IMR-90 (cell line): ENCODE results near the gene GPR132. TPM values are rescaled to one million over a fixed set of nuclear protein-coding genes. Genes with fewer than 3 reads are reported as not detected.

Source experiments
- ATAC-seq: fragments of 200-7000 bp; cut with Tn5 transposase; 2 replicates; pipeline ENCODE4 v1.9.1; 2020; ENCODE audit warnings: low read depth, mild to moderate bottlenecking, moderate library complexity
- BruUV-seq: library from RNA; stranded (reverse); fragments of 400-500 nt; replicated peaks from 2 replicates; lab custom pipeline; 2021; lab: Mats Ljungman, UMichigan
- CTCF ChIA-PET: fragments of 300-600 bp; formaldehyde crosslinking; extraction: SDS; loops from one replicate; lab custom pipeline; 2021; ENCODE audit warnings: antibody characterized with exemption; lab: Yijun Ruan, JAX
- POLR2A ChIA-PET: fragments of 300-600 bp; sonication (Branson Sonifier 250); formaldehyde crosslinking; loops from one replicate; lab custom pipeline; 2022; ENCODE audit warnings: antibody characterized with exemption; ENCODE audit not compliant: unreplicated experiment; lab: Charles Lee
- DNase-seq: peaks from one replicate; pipeline ENCODE4 v3.0.0; 2013
- H2AFZ ChIP-seq: replicated peaks from 2 replicates; pipeline ENCODE3; 2013; ENCODE audit warnings: low read length, mild to moderate bottlenecking; ENCODE audit not compliant: poor library complexity
- H2AK5ac ChIP-seq: 2 replicates; pipeline ENCODE4 v1.6.1; 2013; ENCODE audit warnings: low read depth, low read length, inconsistent platforms
- H2AK9ac ChIP-seq: replicated peaks from 2 replicates; pipeline ENCODE3; 2013; ENCODE audit warnings: mild to moderate bottlenecking, low read depth, low read length, moderate library complexity; ENCODE audit not compliant: poor library complexity
- H2BK120ac ChIP-seq: 2 replicates; pipeline ENCODE4 v1.6.1; 2013; ENCODE audit warnings: low read depth, low read length, inconsistent platforms
- H2BK15ac ChIP-seq: 3 replicates; pipeline ENCODE4 v1.6.1; 2013; ENCODE audit warnings: low read depth, low read length, inconsistent platforms
- H2BK20ac ChIP-seq: 2 replicates; pipeline ENCODE4 v1.6.1; 2013; ENCODE audit warnings: low read depth, mild to moderate bottlenecking, inconsistent platforms, low read length, moderate library complexity
- H2BK5ac ChIP-seq: 2 replicates; pipeline ENCODE4 v1.6.1; 2013; ENCODE audit warnings: mild to moderate bottlenecking, low read depth, low read length, inconsistent platforms; ENCODE audit not compliant: poor library complexity, severe bottlenecking
- H3K14ac ChIP-seq: replicated peaks from 2 replicates; pipeline ENCODE4 v1.6.1; 2013; ENCODE audit warnings: low read depth, low read length, inconsistent platforms
- H3K18ac ChIP-seq: 2 replicates; pipeline ENCODE4 v1.6.1; 2013; ENCODE audit warnings: low read depth, low read length, control low read depth
- H3K23ac ChIP-seq: 2 replicates; pipeline ENCODE4 v1.6.1; 2013; ENCODE audit warnings: low read depth, low read length, inconsistent platforms
- H3K27ac ChIP-seq: 2 replicates; pipeline ENCODE4 v1.5.1; 2013; ENCODE audit warnings: mild to moderate bottlenecking, control low read depth, low read length; ENCODE audit not compliant: insufficient read depth
- H3K27me3 ChIP-seq: 2 replicates; pipeline ENCODE4 v1.6.1; 2013; ENCODE audit warnings: low read length; ENCODE audit not compliant: control insufficient read depth, insufficient read depth
- H3K36me3 ChIP-seq: 2 replicates; pipeline ENCODE4 v1.6.1; 2013; ENCODE audit warnings: low read length, mixed read lengths; ENCODE audit not compliant: control insufficient read depth, insufficient read depth
- H3K4ac ChIP-seq: 2 replicates; pipeline ENCODE4 v1.6.1; 2013; ENCODE audit warnings: low read depth, low read length, inconsistent platforms
- H3K4me1 ChIP-seq: 2 replicates; pipeline ENCODE4 v1.6.1; 2013; ENCODE audit warnings: low read length, mixed read lengths; ENCODE audit not compliant: control insufficient read depth, insufficient read depth
- H3K4me2 ChIP-seq: 2 replicates; pipeline ENCODE4 v1.6.1; 2013; ENCODE audit warnings: low read depth, mild to moderate bottlenecking, control low read depth, low read length, moderate library complexity
- H3K4me3 ChIP-seq: 2 replicates; pipeline ENCODE4 v1.5.1; 2013; ENCODE audit warnings: low read depth, mild to moderate bottlenecking, control low read depth, low read length, moderate library complexity; ENCODE audit not compliant: insufficient read depth
- H3K56ac ChIP-seq: 2 replicates; pipeline ENCODE4 v1.6.1; 2013; ENCODE audit warnings: low read length, inconsistent platforms; ENCODE audit not compliant: insufficient read depth; ENCODE audit errors: extremely low read depth
- H3K79me1 ChIP-seq, 2 experiments: 2 replicates each; pipeline ENCODE4 v1.6.1; 2013; ENCODE audit warnings: low read length in 2 of 2, inconsistent platforms in 1 of 2, low read depth in 1 of 2
- H3K9ac ChIP-seq: 2 replicates; pipeline ENCODE4 v1.6.1; 2013; ENCODE audit warnings: low read depth, low read length, control low read depth
- H3K9me1 ChIP-seq: 2 replicates; pipeline ENCODE4 v1.6.1; 2013; ENCODE audit warnings: low read length, inconsistent platforms; ENCODE audit not compliant: insufficient read depth
- H3K9me3 ChIP-seq: 2 replicates; pipeline ENCODE4 v1.6.1; 2013; ENCODE audit warnings: low read length; ENCODE audit not compliant: control insufficient read depth, insufficient read depth
- H4K20me1 ChIP-seq: 2 replicates; pipeline ENCODE4 v1.6.1; 2013; ENCODE audit warnings: low read length, inconsistent platforms; ENCODE audit not compliant: insufficient read depth
- H4K5ac ChIP-seq: 2 replicates; pipeline ENCODE4 v1.6.1; 2013; ENCODE audit warnings: mild to moderate bottlenecking, low read depth, low read length, control low read depth
- H4K8ac ChIP-seq, 2 experiments: 2 replicates each; pipeline ENCODE4 v1.6.1; 2013; ENCODE audit warnings: low read depth in 2 of 2, low read length in 2 of 2, control low read depth in 1 of 2, inconsistent platforms in 1 of 2
- H4K91ac ChIP-seq: 2 replicates; pipeline ENCODE4 v1.6.1; 2013; ENCODE audit warnings: low read depth, low read length, inconsistent platforms; ENCODE audit not compliant: insufficient read depth
- BHLHE40 ChIP-seq: fragments of 150-350 bp; IDR thresholded peaks from 2 replicates; pipeline ENCODE4 v1.6.1; 2016; ENCODE audit warnings: mild to moderate bottlenecking, low read depth, low read length
- CEBPB ChIP-seq: IDR thresholded peaks from 2 replicates; pipeline ENCODE4 v1.6.1; 2012; ENCODE audit warnings: low read depth, low read length, improper control_type of control experiment
- CHD1 ChIP-seq: IDR thresholded peaks from 2 replicates; pipeline ENCODE4 v1.6.1; 2012; ENCODE audit warnings: low read depth, low read length, improper control_type of control experiment
- FOS ChIP-seq: fragments of 150-350 bp; IDR thresholded peaks from 2 replicates; pipeline ENCODE4 v1.6.1; 2016; ENCODE audit warnings: low read depth, low read length
- MAFK ChIP-seq: IDR thresholded peaks from 2 replicates; pipeline ENCODE4 v1.6.1; 2012; ENCODE audit warnings: low read depth, low read length, improper control_type of control experiment
- MAZ ChIP-seq: IDR thresholded peaks from 2 replicates; pipeline ENCODE4 v1.6.1; 2012; ENCODE audit warnings: low read depth, mild to moderate bottlenecking, low read length, improper control_type of control experiment, moderate library complexity, borderline replicate concordance
- MXI1 ChIP-seq: IDR thresholded peaks from 2 replicates; pipeline ENCODE4 v1.6.1; 2012; ENCODE audit warnings: low read depth, mild to moderate bottlenecking, low read length, moderate library complexity, borderline replicate concordance
- NFE2L2 ChIP-seq: fragments of 150-350 bp; IDR thresholded peaks from 2 replicates; pipeline ENCODE4 v1.6.1; 2016; ENCODE audit warnings: low read depth, mild to moderate bottlenecking, low read length
- POLR2A ChIP-seq: IDR thresholded peaks from 2 replicates; pipeline ENCODE4 v1.6.1; 2012; ENCODE audit warnings: mild to moderate bottlenecking, low read depth, low read length
- RAD21 ChIP-seq: IDR thresholded peaks from 2 replicates; pipeline ENCODE4 v1.6.1; 2012; ENCODE audit warnings: low read length, improper control_type of control experiment
- RCOR1 ChIP-seq: IDR thresholded peaks from 2 replicates; pipeline ENCODE4 v1.6.1; 2012; ENCODE audit warnings: mild to moderate bottlenecking, low read length, improper control_type of control experiment; ENCODE audit not compliant: insufficient replicate concordance
- RFX5 ChIP-seq: IDR thresholded peaks from 2 replicates; pipeline ENCODE4 v1.8.0; 2012; ENCODE audit warnings: low read depth, mild to moderate bottlenecking, low read length, moderate library complexity
- SMC3 ChIP-seq: fragments of 150-350 bp; IDR thresholded peaks from 2 replicates; pipeline ENCODE4 v1.6.1; 2016; ENCODE audit warnings: low read depth, mild to moderate bottlenecking, antibody characterized with exemption, low read length, moderate library complexity
- USF2 ChIP-seq: fragments of 150-350 bp; IDR thresholded peaks from 2 replicates; pipeline ENCODE4 v1.6.1; 2017; ENCODE audit warnings: mild to moderate bottlenecking, antibody characterized with exemption, low read length, low read depth
- WGBS, 2 experiments: methylation state at CpG; one replicate each; pipeline versions ENCODE4 v1.1.5 to v1.1.7; 2013; ENCODE audit warnings: missing lambda C conversion rate in 2 of 2; ENCODE audit not compliant: insufficient read length in 1 of 2; ENCODE audit errors: extremely low coverage in 2 of 2; 5-methylcytosine and 5-hydroxymethylcytosine counted together
- dilution Hi-C: fragments of 300-500 bp; cut with HindIII; formaldehyde crosslinking; loops from one replicate; pipeline ENCODE4 v1.14.3; 2018; ENCODE audit warnings: low sequenced_read_pairs; ENCODE audit not compliant: unreplicated experiment
- in situ Hi-C: fragments of 300-500 bp; cut with MboI; formaldehyde crosslinking; loops from 3 replicates; pipeline ENCODE4 v1.14.3; 2019; ENCODE audit warnings: low sequenced_read_pairs, inconsistent platforms, mixed read lengths
- intact Hi-C: fragments of 100-400 bp; cut with micrococcal nuclease; formaldehyde crosslinking; loops from 2 replicates; pipeline ENCODE4 v1.10.0; 2022
- polyA plus RNA-seq, 3 experiments: library from polyadenylated mRNA; depleted of rRNA; stranded (reverse); fragments of >200 nt; gene quantifications; 2 replicates each; pipeline ENCODE4 v1.2.3, GENCODE V29; 2012; ENCODE audit warnings: low replicate concordance in 1 of 3
- total RNA-seq: library from RNA; depleted of rRNA; stranded (reverse); fragments of >200 nt; gene quantifications from 2 replicates; pipeline ENCODE4 v1.2.3, GENCODE V29; 2012
- TF ChIP-seq, protein P1 (sequence below): fragments of 150-350 bp; IDR thresholded peaks from 2 replicates; pipeline ENCODE4 v1.6.1; 2016; ENCODE audit warnings: low read depth, mild to moderate bottlenecking, low read length, moderate library complexity, borderline replicate concordance
- TF ChIP-seq, protein P2 (sequence below): conservative IDR thresholded peaks from 2 replicates; pipeline ENCODE4 v1.5.1; 2012; ENCODE audit warnings: mild to moderate bottlenecking, low read depth, low read length, improper control_type of control experiment

The GPR132 gene
- total and polyA plus RNA-seq, 2 of the 4 experiments (the other 2 are of a cell fraction), result under 0.01 to 0.10 TPM

DNA sequence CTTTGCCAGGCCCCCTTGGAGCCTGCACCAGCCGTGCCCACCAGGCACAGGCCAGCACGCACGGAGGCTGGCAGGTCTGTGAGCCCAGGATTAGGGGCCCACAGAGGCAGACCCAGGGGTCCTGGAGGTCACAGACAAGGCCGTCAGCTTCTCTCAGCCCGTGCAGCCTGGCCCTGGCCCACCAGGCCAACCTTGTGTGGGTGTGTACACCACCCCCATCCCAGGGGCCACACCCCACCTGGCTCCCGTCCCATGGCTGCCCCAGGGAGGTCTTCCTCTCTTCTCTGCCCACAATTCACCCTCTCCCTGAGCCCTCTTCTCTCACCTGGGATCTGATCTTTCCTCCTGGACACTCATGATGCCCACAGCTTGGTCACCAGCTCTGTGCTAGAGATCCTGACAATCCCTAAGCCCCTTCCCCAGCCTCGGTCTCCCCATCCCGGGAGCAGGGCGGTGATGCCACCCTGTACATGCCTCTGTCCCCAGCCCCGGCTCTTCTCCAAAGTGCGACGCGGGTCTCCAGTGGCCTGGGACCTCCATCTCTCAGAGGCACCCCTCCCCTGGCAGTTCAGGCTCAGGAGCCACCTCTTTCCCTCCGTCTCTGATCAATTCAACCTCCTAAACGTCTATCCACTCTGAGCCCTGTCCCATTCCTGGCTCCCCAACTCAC lies 31.1 kb upstream of the GPR132 start:
- POLR2A ChIA-PET, result no interaction called here

More for the DNA sequence above, 31.1 kb upstream of the GPR132 start:
- ATAC-seq, result no peak
- no peak overlapping the region for H4K8ac ChIP-seq
- no peak overlapping the region for H3K23ac ChIP-seq
- no peak overlapping the region for H3K4me3 ChIP-seq
- no peak overlapping the region for H3K14ac ChIP-seq
- no TSS peak for BruUV-seq
- no peak overlapping the region for H3K18ac ChIP-seq
- no peak overlapping the region for H3K9ac ChIP-seq
- in situ Hi-C loops, result loop anchor here (10.0 kb wide), 1 partner anchor 258 kb away; no protein-coding TSS in a partner anchor
- peaks cover 0 to 20% of the 10 kb centered on the region in 2 experiments; a peak in 3 of 4 replicates for H3K79me1 ChIP-seq
- no peak overlapping the region for H3K4ac ChIP-seq
- DNase-seq, result no peak
- TF ChIP-seq RCOR1 (no peak), MXI1 (no peak), POLR2A (no peak), RAD21 (no peak), RFX5 (no peak), USF2 (no peak), MAZ (no peak), FOS (no peak), SMC3 (no peak), CHD1 (no peak), BHLHE40 (no peak), NFE2L2 (no peak), CEBPB (no peak), MAFK (no peak)
- TF ChIP-seq, protein P1, sequence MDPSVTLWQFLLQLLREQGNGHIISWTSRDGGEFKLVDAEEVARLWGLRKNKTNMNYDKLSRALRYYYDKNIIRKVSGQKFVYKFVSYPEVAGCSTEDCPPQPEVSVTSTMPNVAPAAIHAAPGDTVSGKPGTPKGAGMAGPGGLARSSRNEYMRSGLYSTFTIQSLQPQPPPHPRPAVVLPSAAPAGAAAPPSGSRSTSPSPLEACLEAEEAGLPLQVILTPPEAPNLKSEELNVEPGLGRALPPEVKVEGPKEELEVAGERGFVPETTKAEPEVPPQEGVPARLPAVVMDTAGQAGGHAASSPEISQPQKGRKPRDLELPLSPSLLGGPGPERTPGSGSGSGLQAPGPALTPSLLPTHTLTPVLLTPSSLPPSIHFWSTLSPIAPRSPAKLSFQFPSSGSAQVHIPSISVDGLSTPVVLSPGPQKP, result no peak
- TF ChIP-seq, protein P2, sequence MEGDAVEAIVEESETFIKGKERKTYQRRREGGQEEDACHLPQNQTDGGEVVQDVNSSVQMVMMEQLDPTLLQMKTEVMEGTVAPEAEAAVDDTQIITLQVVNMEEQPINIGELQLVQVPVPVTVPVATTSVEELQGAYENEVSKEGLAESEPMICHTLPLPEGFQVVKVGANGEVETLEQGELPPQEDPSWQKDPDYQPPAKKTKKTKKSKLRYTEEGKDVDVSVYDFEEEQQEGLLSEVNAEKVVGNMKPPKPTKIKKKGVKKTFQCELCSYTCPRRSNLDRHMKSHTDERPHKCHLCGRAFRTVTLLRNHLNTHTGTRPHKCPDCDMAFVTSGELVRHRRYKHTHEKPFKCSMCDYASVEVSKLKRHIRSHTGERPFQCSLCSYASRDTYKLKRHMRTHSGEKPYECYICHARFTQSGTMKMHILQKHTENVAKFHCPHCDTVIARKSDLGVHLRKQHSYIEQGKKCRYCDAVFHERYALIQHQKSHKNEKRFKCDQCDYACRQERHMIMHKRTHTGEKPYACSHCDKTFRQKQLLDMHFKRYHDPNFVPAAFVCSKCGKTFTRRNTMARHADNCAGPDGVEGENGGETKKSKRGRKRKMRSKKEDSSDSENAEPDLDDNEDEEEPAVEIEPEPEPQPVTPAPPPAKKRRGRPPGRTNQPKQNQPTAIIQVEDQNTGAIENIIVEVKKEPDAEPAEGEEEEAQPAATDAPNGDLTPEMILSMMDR, result no peak
- no peaks in the 10 kb centered on the region for H4K20me1 ChIP-seq
- no peak overlapping the region for H3K56ac ChIP-seq
- H2BK15ac ChIP-seq, result no peak overlapping the region
- intact Hi-C loops, result no loop called here
- dilution Hi-C loops, result no loop called here
- H3K36me3 ChIP-seq, result no peaks in the 10 kb centered on the region
- H3K4me1 ChIP-seq, result peaks cover 19% of the 10 kb centered on the region
- no peak overlapping the region for H2BK20ac ChIP-seq
- no peak overlapping the region for H2BK5ac ChIP-seq
- H2BK120ac ChIP-seq, result no peak overlapping the region
- H3K9me1 ChIP-seq, result peaks cover 12% of the 10 kb centered on the region; the same call in 1 of the 2 replicates
- no peak overlapping the region for H2AFZ ChIP-seq
- no peaks in the 10 kb centered on the region for H3K9me3 ChIP-seq
- H4K91ac ChIP-seq, result no peak overlapping the region
- WGBS, 2 experiments, result 84% methylated on average over 14 of the region's 15 CpGs; no CpG with 5 or more reads in 1 of the 2 experiments
- CTCF ChIA-PET, result no interaction called here
- H3K4me2 ChIP-seq, result no peak overlapping the region
- no peak overlapping the region for H3K27ac ChIP-seq
- H4K5ac ChIP-seq, result no peak overlapping the region
- H3K27me3 ChIP-seq, result peaks cover 8% of the 10 kb centered on the region
- H2AK9ac ChIP-seq, result no peak overlapping the region
- H2AK5ac ChIP-seq, result no peak overlapping the region
